Superior temporal gyrus (tissue), 1 donor: ENCODE measurements around the gene PMM1.
"Not testable (repeated sequence)": the region's sequence is repeated elsewhere in the genome, so short reads cannot be mapped to it uniquely, and the experiment has no call there.

ENCODE experiments used
- DNase-seq: peaks from one replicate; pipeline ENCODE4 v3.0.0-alpha.2; 2016; ENCODE audit errors: extremely low spot score

PMM1 gene

DNA sequence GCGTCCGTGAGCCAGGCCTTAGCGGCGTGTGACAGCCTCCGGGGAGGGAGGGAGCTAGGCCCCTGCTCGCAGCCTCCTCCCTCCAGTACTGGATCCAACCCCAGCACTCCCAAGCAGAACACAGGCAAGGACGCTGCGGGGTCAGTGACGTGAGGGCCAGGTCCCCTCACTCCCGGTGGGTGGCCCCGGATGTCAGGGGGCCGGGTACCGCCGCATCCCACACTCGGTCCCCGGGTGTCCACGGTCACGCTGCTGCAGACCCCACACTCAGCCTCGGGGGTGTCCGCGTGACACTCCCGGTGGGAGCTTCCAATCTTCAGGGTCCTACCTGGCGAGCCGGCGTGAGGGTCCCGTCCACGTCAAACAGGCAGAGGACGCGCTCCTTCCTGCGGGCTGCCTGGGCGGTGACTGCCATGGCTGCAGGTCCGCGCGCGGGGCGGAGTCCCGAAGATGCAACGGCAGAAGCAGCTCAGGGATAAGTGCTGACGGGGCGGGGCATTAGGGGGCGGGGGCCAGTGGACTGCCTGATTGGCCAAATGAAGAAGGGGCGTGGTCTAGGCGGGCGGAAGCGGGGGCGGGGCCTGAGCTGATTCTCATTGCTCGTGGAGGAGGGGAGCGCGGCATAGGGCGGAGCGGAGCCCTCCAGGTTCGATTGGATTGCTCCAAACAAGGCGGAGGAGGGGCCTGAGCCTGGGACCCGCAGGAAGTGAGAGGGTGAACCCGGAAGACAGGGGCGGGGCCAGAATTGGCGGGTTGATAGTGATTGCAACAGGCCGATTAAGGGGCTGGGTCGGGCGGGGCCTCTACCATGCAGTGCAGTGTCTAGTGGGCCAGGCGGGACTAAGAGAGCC is at the start of gene PMM1:
Gene PMM1 (minus strand): TSS at position 450 of the 851 bp plus-strand sequence. CDS start 35 bp downstream, at position 415.
- DNase-seq, result peak; percentile 99

DNA sequence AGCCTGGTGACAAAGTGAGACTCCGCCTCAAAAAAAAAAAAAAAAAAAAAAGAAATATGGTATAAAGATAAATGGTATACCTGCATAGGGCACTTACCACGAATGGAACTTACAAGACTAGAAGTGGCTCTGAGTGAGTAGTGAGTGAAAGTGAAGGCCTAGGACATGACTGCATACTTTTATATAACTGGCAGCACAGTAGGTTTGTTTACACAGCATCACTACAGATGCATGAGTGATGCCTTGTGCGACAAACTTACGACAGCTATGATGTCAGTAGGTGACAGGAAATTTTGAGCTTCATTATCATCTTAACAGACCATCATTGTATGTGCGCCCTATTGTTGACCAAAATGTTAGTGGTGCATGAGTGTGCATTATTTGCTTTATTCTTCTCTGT is 49.1 kb upstream of the PMM1 start:
- DNase-seq, result no peak

DNA sequence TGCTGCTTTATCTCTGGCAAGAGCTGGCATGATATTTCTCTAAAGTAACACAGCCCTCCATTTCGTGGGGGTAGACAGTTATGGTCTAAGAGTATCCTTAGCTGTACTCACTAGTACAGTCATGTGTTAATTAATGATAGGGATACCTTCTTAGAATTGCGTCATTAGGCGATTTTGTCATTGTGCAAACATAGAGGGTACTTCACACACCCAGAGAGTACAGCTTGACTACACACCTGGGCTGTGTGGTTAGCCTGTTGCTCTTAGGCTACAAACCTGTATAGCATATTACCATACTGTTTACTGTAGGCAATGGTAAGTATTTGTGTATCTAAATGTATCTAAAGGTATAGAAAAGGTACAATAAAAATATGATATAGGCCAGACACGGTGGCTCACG is 48.5 kb upstream of the PMM1 start:
- DNase-seq, result no peak

DNA sequence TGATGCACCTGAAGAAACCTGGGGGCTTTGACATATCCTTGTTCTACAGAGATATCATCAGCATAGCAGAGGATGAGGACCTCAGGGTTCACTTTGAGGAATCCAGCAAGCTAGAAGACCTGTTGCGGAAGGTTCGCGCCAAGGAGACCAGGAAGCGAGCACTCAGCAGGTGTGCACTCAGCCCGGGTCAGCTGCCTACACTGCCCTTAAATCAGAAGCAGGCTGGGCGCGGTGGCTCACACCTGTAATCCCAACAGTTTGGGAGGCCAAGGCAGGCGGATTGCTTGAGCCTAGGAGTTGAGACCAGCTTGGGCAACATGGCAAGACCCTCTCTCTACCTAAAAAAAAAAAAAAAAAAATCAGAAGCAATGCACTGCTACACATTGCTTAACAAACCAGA is 48.0 kb upstream of the PMM1 start:
- not testable (repeated sequence) for DNase-seq

DNA sequence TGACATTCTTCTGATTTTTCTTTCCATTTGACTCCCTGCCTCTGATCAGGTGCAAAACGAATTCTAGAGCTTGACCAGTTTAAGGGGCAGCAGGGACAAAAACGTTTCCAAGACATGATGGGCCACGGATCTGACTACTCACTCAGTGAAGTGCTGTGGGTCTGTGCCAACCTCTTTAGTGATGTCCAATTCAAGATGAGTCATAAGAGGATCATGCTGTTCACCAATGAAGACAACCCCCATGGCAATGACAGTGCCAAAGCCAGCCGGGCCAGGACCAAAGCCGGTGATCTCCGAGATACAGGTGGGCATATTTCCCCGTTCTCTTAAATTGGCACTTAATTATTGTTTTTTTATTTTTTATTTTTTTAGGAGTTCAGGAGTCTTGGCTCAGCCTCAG is 46.8 kb upstream of the PMM1 start:
- peak; percentile 20 for DNase-seq

DNA sequence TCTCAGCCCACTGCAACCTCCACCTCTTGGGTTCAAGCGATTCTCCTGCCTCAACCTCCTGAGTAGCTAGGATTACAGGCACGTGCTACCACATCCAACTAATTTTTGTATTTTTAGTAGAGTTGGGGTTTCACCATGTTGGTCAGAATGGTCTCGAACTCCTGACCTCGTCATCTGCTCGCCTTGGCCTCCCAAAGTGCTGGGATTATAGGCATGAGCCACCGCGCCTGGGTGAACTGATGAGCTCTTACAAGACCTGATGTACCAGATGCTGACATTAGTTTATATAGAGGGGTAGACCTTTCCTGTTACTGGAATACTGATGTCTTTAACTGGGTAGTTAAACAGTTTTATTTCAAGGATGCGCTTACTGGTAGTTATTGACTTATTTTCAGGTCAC is 45.0 kb upstream of the PMM1 start:
- DNase-seq, result not testable (repeated sequence)

DNA sequence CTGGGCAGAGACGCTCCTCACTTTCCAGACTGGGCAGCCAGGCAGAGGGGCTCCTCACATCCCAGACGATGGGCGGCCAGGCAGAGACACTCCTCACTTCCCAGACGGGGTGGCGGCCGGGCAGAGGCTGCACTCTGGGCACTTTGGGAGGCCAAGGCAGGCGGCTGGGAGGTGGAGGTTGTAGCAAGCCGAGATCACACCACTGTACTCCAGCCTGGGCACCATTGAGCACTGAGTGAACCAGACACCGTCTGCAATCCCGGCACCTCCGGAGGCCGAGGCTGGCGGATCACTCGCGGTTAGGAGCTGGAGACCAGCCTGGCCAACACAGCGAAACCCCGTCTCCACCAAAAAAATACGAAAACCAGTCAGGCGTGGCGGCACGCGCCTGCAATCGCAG is 42.0 kb upstream of the PMM1 start:
- DNase-seq, result not testable (repeated sequence)

DNA sequence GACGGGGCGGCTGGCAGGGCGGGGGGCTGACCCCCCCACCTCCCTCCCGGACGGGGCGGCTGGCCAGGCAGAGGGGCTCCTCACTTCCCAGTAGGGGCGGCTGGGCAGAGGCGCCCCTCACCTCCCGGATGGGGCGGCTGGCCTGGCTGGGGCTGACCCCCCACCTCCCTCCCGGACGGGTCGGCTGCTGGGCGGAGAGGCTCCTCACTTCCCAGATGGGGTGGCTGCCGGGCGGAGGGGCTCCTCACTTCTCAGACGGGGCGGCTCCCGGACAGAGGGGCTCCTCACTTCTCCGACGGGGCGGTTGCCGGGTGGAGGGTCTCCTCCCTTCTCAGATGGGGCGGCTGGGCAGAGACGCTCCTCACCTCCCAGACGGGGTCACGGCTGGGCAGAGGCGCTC is 41.5 kb upstream of the PMM1 start:
- not testable (repeated sequence) for DNase-seq

DNA sequence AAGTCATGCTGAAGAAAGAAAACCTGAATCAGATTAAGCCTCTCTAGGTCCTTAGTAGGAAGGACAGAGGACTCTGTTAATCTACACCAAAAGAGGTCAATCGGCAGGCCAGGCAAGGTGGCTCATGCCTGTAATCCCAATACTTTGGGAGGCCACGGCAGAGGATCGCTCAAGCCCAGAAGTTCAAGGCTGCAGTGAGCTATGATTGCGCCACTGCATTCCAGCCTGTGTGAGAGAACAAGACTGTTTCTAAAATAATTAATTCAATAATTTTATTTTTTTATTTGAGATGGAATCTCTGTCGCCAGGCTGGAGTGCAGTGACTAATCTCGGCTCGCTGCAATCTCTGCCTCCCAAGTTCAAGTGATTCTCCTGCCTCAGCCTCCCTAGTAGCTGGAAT is 35.9 kb upstream of the PMM1 start:
- no peak for DNase-seq

DNA sequence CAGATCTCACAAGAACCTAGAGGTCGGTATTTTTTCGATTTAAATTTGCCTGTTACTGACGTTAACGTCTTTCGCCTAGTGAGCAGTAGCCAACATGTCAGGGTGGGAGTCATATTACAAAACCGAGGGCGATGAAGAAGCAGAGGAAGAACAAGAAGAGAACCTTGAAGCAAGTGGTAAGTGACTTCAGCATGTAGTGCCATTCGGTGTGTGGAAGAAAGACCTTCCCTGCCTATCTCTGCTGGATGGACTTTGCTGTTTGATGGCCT is 32.2 kb upstream of the PMM1 start:
- no peak for DNase-seq

DNA sequence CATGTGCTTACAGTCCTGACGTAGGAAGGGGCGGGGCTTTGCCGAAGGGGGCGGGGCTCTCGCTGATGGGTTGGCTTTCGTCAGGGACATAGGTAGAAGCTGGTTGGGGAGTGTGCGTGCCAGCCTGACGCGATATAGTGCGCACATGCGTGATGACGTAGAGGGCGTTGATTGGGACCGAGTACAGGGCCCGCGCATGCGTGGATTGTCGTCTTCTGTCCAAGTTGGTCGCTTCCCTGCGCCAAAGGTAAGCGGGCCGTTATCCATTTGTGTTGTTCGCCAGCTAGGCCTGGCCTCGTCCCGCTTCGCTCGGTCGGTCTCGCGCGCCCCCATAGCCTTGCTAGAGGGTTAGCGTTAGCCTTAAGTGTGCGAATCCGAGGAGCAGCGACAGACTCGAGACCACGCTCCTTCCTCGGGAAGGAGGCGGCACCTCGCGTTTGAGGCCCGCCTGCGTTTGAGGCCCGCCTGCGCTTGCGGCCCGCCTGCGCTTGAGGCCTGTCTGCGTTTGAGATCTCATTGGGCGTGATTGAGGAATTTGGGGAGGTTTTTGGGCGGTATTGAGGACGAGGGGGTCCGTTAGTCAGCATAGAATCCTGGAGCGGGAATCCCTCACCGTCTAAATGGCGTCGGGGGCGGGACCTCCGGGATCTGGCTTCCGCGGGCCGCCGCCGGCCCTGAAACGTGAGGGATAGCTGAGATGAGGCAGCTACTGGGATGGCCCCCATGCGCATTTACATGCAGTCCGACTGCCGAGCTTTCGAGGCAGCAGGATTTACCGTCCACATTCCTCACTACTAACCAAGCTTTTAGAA is 31.7 kb upstream of the PMM1 start, which contains the start of gene XRCC6:
Gene XRCC6 (plus strand): TSS at position 197 of the 812 bp plus-strand sequence. CDS start 710 bp downstream, outside the sequence.
- DNase-seq, result peak; percentile 100

DNA sequence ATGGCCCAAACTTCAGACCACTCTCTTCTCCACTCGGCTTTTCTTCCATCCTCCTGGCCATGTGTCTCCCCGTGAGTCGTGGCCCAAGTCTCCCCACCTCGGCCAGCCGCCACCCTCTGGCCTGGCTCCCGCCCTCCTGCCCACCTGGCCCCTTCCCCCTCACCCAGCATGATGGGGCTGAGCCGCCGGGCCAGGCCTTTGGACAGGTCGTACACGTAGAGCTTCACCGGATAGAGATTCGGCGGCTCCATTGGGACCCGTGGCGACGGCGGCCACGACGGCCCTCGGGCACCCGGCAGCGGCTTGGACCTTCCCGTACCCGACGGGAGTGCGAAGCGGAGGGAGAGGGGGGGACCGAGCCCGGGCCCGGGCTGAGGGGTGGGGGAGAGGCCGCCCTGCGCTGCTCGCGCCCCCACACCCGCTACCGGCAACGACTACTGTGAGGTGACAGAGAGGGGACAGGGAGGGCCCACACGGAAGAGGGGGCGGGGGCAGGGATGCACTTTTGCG is 31.0 kb upstream of the PMM1 start, which contains the start of gene DESI1:
Gene DESI1 (minus strand): TSS at position 455 of the 510 bp plus-strand sequence. CDS start 204 bp downstream, at position 251.
- DNase-seq, result no peak

DNA sequence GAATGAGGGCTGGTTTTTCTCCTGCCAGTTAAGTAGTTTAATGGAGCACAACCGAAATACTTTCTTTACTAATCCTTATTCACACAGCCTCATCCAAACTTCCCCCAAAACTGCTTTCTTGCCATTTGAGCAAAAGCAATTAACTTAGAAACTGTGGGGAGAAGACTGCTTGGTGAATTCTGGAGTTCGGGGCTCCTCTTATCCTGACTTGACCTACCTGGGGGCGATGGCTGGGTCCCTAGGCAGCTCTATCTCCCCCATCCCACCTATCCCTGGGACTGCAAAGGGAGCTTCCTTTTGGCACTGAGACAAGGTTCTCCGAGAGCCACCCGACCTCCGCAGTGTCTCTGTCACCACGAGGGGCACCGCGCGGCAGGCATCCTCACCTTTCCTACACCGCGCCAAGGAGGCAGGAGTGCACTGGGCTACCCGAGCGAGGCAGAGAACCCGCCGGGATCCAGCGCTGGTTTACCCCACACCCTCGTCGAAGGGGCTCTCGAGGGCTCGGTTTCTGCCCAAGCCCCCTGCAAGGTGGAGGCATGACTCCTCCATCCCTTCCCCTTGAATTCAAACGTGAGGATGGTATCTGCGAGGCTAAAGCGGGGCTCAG is 30.4 kb upstream of the PMM1 start:
- DNase-seq, result no peak

DNA sequence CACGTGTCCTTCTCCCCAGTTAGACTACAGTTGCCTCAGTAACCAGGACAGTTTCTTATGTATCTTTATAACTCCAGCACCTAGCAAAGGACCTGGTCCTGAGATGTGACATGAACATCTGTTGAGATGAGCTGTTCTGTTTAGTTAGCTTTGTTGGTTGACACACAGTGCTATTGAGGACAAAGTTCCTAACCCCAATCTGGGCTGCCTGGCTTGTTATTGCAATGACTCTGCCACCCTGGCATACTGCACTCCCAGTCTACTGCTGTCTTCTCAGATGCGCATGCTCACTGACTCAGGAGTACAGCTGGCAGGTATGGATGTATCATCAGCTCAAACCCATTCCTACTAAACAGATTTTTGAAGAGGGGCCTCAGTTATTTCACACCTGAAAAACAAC is 23.8 kb upstream of the PMM1 start:
- no peak for DNase-seq

DNA sequence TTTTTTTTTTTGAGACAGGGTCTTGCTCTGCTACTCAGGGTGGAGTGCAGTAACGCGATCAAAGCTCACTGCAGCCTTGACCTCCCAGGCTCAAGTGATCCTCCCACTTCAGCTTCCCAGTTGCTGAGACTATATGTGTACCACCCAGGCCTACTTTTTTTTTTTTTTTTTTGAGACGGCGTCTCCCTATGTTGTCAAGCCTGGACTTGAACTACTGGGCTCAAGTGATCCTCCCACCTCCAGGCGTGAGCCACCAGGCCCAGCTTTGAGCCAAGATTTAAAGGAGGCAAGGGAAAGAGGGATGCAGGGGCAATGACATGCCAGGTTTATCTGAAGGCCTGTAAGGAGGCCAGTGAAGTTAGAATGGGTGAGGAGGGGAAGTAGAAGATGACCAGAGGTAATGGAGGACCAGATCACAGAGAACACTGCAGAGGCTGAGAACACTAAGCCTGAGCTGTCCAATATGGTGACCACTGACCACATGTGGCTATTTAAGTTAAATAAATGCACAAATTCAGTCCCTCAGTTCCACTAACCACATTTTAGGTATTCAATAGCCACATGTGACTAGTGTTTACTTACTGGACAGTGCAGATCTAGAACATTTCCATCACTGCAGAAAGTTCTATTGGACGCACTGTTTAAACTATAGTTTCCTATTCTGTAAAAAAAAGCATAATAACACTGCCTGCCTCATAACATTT is 23.1 kb upstream of the PMM1 start:
- DNase-seq, result no peak

DNA sequence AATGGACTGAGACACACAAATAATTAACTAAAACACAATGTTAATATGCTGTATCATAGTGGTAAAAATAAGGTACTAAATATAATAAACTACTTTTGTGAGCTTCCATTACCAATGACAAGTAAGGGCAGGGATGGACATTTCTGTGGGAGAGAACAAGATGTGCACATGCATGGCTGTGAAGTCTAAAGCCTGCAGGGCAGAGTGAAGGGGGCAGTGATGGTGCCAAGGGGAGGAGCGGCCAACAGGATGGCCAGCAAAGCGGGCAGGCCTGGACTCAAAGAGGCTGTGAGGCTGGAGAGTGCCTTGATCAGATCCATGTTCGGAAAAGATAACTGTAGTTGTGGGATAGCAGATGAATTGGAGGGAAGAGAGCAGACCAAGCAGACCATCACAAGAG is 18.7 kb upstream of the PMM1 start:
- DNase-seq, result no peak

DNA sequence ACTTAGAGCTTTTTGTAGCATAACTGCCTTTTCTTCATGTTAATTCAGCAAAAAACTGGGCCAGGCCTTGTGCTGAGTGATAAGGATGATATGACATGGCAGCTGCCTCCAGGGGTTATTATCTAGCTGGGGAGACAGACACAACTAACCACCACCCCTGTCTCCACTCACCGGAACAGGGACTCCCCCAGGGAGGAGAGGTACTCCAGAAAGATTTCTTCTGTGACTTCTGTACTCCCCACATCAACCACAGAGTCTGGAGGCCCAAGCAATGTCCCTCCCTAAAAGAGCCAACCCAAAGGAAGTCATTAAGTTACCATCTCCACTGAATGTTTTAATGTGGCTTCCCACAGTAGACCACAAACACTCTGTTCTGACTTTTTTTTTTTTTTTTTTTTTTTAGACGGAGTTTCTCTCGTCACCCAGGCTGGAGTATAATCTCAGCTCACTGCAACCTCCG is 14.3 kb upstream of the PMM1 start:
- DNase-seq, result no peak

DNA sequence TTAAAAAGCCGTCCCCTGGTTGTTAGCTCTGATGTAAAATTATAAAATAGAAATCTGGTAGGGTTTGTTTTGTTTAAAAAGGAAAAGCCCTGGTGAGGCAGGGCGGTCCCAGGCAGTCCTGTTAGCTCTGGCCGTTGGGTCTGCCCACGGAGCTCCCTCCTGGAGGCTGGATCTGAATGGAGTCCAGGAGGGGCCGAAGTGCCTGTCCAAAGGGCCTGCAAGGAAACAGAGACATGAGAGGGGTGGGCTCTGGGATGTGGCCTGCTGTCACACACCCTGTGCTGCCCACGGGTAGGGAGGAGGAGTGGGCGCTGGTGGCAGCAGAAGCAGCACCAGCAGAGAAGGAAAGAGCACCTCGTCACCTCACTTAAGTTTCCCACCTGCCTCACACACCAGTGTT is 11.3 kb upstream of the PMM1 start:
- DNase-seq, result no peak

DNA sequence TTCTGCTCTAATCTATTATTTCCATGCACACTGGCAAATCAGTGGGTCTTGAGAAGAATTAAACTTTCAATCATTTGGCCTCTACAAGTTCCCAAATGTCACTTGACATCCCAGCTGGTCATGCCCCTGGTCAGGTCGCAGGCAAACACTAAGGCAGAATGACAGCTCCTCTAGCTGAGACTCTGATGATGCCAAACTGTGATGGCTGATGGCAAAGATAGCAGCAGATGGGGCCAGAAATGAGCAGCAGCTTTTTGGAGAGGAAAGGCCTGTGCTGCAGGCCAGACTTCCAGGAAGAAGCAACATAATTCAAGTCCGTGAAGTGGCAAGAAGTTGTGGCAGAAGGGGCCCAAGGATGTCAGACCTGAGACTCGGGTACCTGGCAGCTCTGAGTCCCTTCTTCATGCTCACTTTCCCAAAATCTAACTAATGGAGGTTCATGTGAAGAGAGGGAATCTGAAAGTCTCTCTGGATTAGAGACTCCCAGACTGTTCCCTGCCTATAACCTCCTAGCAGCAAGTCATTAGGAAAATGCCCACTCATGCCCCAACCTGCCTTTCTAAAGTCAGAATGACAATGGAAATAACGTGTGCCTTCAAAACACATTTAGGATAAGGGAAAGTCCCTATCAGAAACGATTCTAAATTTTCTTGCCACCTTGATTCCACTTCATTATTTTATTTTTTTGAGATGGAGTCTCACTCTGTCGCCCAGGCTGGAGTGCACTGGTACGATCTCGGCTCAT is 9.4 kb upstream of the PMM1 start:
- no peak for DNase-seq

DNA sequence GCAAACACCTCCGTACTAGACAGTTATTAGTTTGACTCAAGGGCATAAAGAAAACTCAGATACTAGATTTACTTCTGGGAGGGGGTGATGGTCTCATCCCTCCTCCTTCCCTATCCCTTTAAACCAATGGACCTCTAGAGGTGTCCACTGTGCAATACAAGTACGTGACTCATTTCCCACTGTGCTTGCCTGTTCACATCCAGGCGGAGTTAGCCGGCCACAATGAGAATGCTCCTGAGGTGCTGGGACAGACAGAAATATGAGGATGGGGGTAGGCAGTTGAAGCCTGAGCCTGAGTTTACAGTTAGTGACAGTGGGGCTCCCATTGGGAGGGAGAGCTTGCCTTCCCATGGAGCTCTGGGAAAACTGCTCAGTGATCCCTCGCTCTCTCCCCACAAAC is 8.4 kb upstream of the PMM1 start:
- DNase-seq, result no peak

DNA sequence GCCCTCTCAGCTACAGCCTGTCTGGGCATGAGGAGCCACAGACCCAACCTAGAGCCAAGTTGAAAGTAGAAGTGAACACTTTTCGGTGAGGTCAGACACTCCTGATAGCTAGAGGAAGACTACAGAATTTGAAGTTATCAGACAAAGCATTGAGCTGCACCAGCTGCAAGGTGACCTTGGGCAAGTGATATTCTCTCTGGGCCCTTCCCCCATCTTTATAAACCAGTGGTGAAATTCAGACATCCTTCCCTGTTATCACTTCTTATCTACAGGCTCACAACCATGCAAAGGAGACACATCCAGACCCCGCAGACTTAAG is 8.0 kb upstream of the PMM1 start:
- no peak for DNase-seq
